Erythroblast (primary cell): Measurements from ENCODE around the gene NEK11.

Source experiments
- GATA1 ChIP-seq: IDR thresholded peaks from 2 replicates; pipeline ENCODE4 v1.6.1; 2011; ENCODE audit warnings: low read depth, mild to moderate bottlenecking, control low read depth, low read length, moderate library complexity
- POLR2A ChIP-seq: IDR thresholded peaks from 2 replicates; pipeline ENCODE4 v1.6.1; 2011; ENCODE audit warnings: mild to moderate bottlenecking, low read length

- TF ChIP-seq POLR2A (no peak), GATA1 (no peak)
These were observed 29.4 kb upstream of the NEK11 start for GRCh38 chr3:130997289-130997688.
